ENCODE measurements around the gene ERC1.

- TF ChIP-seq, protein P1, sequence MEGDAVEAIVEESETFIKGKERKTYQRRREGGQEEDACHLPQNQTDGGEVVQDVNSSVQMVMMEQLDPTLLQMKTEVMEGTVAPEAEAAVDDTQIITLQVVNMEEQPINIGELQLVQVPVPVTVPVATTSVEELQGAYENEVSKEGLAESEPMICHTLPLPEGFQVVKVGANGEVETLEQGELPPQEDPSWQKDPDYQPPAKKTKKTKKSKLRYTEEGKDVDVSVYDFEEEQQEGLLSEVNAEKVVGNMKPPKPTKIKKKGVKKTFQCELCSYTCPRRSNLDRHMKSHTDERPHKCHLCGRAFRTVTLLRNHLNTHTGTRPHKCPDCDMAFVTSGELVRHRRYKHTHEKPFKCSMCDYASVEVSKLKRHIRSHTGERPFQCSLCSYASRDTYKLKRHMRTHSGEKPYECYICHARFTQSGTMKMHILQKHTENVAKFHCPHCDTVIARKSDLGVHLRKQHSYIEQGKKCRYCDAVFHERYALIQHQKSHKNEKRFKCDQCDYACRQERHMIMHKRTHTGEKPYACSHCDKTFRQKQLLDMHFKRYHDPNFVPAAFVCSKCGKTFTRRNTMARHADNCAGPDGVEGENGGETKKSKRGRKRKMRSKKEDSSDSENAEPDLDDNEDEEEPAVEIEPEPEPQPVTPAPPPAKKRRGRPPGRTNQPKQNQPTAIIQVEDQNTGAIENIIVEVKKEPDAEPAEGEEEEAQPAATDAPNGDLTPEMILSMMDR (IDR thresholded peaks at IDR 0.05; ENCODE audit: low read length): no peak
- no peak for TF ChIP-seq EZH2 (IDR thresholded peaks at IDR 0.05; ENCODE audit: borderline replicate concordance, low read length)
These were observed 176.8 kb downstream of the ERC1 start for GRCh38 chr12:1167784-1168183.

Data from OCI-LY1 (cell line).